Measurements from ENCODE around the gene PDE8B. TPM values are rescaled to one million over a fixed set of nuclear protein-coding genes. Genes with fewer than 3 reads are reported as not detected.

PDE8B gene
- total RNA-seq, 1 donor from 2014 or later: 5.9 TPM

GRCh38 chr5:77250021-77250420 lies 39.5 kb downstream of the PDE8B start:
- Histone ChIP-seq H3K27me3 (ENCODE audit: low read depth) (no peaks in the 10 kb centered on the region), H3K27ac (replicated peaks) (no peak overlapping the region), H3K9me3 (replicated peaks) (no peaks in the 10 kb centered on the region), H3K4me1 (no peaks in the 10 kb centered on the region), H3K4me3 (no peak overlapping the region), H3K36me3 (no peaks in the 10 kb centered on the region)
- no peak for DNase-seq
- TF ChIP-seq CTCF (IDR thresholded peaks at IDR 0.05; ENCODE audit: borderline replicate concordance): no peak
- intact Hi-C loops (cut with micrococcal nuclease): no loop called here

- Histone ChIP-seq H3K4me1 (no peaks in the 10 kb centered on the region), H3K4me3 (no peak overlapping the region), H3K9me3 (replicated peaks) (peaks cover 2% of the 10 kb centered on the region), H3K27me3 (ENCODE audit: low read depth) (peaks cover 7% of the 10 kb centered on the region), H3K27ac (replicated peaks) (no peak overlapping the region), H3K36me3 (no peaks in the 10 kb centered on the region)
- intact Hi-C loops (cut with micrococcal nuclease): no loop called here
- no peak for DNase-seq
- TF ChIP-seq CTCF (IDR thresholded peaks at IDR 0.05; ENCODE audit: borderline replicate concordance): no peak
Measured at GRCh38 chr5:77251921-77252320, 41.4 kb downstream of the PDE8B start.

- no peaks in the 10 kb centered on the region for H3K36me3 ChIP-seq
- no peak overlapping the region for H3K4me3 ChIP-seq
- peaks cover 7% of the 10 kb centered on the region for H3K27me3 ChIP-seq (ENCODE audit: low read depth)
- DNase-seq: no peak
- TF ChIP-seq CTCF (IDR thresholded peaks at IDR 0.05; ENCODE audit: borderline replicate concordance): no peak
- H3K27ac ChIP-seq (replicated peaks): no peak overlapping the region
- peaks cover 7% of the 10 kb centered on the region for H3K9me3 ChIP-seq (replicated peaks)
- H3K4me1 ChIP-seq: no peaks in the 10 kb centered on the region
- intact Hi-C loops (cut with micrococcal nuclease): no loop called here
Measured at GRCh38 chr5:77255617-77256016, 45.1 kb downstream of the PDE8B start.

- peaks cover 7% of the 10 kb centered on the region for H3K27me3 ChIP-seq (ENCODE audit: low read depth)
- intact Hi-C loops (cut with micrococcal nuclease): no loop called here
- H3K4me3 ChIP-seq: no peak overlapping the region
- peaks cover 7% of the 10 kb centered on the region for H3K9me3 ChIP-seq (replicated peaks)
- no peak for DNase-seq
- no peak overlapping the region for H3K27ac ChIP-seq (replicated peaks)
- H3K36me3 ChIP-seq: no peaks in the 10 kb centered on the region
- H3K4me1 ChIP-seq: no peaks in the 10 kb centered on the region
- no peak for TF ChIP-seq CTCF (IDR thresholded peaks at IDR 0.05; ENCODE audit: borderline replicate concordance)
Measured at GRCh38 chr5:77256406-77256805, 45.9 kb downstream of the PDE8B start.

- peaks cover 7% of the 10 kb centered on the region for H3K9me3 ChIP-seq (replicated peaks)
- no peak overlapping the region for H3K27ac ChIP-seq (replicated peaks)
- H3K4me1 ChIP-seq: no peaks in the 10 kb centered on the region
- no peak overlapping the region for H3K4me3 ChIP-seq
- H3K36me3 ChIP-seq: no peaks in the 10 kb centered on the region
- TF ChIP-seq CTCF (IDR thresholded peaks at IDR 0.05; ENCODE audit: borderline replicate concordance): no peak
- DNase-seq: no peak
- H3K27me3 ChIP-seq (ENCODE audit: low read depth): peaks cover 7% of the 10 kb centered on the region
- intact Hi-C loops (cut with micrococcal nuclease): no loop called here
Measured at GRCh38 chr5:77258652-77259051, 48.2 kb downstream of the PDE8B start.

GRCh38 chr5:77259476-77259875 lies 49.0 kb downstream of the PDE8B start:
- DNase-seq: no peak
- Histone ChIP-seq H3K4me1 (no peaks in the 10 kb centered on the region), H3K27ac (replicated peaks) (no peak overlapping the region), H3K36me3 (no peaks in the 10 kb centered on the region), H3K4me3 (no peak overlapping the region), H3K9me3 (replicated peaks) (peaks cover 7% of the 10 kb centered on the region), H3K27me3 (ENCODE audit: low read depth) (peaks cover 7% of the 10 kb centered on the region)
- intact Hi-C loops (cut with micrococcal nuclease): no loop called here
- no peak for TF ChIP-seq CTCF (IDR thresholded peaks at IDR 0.05; ENCODE audit: borderline replicate concordance)
